ENCODE results near the gene ZNF710.
A peak's percentile ranks its signal among the peaks of the same experiment; 100 is the strongest.

GRCh38 chr15:90030376-90030775 is 29.3 kb downstream of the ZNF710 start:
- TF ChIP-seq, protein P1, sequence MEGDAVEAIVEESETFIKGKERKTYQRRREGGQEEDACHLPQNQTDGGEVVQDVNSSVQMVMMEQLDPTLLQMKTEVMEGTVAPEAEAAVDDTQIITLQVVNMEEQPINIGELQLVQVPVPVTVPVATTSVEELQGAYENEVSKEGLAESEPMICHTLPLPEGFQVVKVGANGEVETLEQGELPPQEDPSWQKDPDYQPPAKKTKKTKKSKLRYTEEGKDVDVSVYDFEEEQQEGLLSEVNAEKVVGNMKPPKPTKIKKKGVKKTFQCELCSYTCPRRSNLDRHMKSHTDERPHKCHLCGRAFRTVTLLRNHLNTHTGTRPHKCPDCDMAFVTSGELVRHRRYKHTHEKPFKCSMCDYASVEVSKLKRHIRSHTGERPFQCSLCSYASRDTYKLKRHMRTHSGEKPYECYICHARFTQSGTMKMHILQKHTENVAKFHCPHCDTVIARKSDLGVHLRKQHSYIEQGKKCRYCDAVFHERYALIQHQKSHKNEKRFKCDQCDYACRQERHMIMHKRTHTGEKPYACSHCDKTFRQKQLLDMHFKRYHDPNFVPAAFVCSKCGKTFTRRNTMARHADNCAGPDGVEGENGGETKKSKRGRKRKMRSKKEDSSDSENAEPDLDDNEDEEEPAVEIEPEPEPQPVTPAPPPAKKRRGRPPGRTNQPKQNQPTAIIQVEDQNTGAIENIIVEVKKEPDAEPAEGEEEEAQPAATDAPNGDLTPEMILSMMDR (IDR thresholded peaks at IDR 0.05) = no peak
- peak in 1 of 3 donors; percentile 29 for TF ChIP-seq POLR2AphosphoS5 (IDR thresholded peaks at IDR 0.05)
